ENCODE results near the gene HOXC5. TPM values are rescaled to one million over a fixed set of nuclear protein-coding genes. Genes with fewer than 3 reads are reported as not detected.

HOXC5 gene
- total RNA-seq, 1 donor: 1.8 TPM

DNA sequence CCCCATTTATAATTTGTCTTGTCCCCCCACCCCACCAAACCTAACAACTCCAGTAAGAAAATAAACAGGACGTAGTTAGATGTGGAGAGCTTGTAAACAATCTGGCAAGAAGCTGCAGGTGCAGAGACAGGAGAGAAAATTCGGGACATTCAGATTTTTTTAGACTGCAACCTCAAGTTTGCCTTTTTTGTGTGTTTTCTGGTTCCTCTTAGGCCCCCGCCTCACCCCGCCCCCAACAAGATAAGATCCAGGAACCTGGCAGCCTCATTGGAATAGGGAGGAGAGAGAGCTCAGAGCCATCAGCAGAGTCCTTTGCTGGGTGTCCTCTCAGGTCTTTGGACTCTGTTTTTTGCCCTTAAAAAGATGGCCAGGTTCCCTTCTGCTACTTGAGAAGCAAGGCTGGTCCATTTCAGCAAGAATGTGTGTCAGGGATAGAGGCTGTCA lies 45.0 kb upstream of the HOXC5 start:
- Histone ChIP-seq H3K79me2 (ENCODE audit: insufficient read depth, low read length) (peaks cover 79% of the 10 kb centered on the region), H3K9me3 (ENCODE audit: low read depth, low read length) (no peaks in the 10 kb centered on the region)

DNA sequence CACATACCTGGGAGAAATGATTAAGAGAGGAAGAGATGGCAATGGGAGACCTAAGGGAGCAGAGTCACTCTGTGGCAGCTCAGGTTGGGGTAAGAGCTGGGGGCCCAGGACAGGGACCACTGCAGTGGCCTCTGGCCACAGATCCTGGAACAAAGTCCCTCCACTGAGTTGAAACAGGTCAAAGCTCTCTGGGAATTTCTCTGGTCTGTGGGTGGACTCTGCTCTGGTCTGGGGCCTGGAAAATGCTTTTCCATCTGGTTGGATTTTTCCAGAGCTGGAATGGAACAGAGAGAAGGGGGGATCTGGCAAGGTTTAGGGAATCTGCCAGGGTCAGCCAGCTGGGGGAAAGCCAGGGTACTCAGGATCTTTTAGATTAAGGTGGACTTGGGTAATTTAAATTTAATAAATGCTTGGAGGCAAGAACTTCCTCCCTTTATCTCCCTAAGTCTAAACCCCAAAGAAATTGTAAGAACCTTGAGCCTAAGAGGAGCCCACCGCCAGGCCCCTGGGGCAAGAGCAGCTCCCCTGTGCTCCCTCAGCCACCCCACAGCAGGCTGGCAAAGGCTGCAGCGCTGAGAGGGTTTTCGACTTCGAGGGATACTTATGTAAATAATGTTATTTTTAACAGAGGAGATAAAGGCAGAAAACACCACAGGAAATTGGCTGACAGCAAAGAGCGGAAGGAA lies 44.2 kb upstream of the HOXC5 start:
- TF ChIP-seq CTCF (IDR thresholded peaks at IDR 0.05; ENCODE audit: extremely low read depth, low read depth, low read length): no peak
- no peaks in the 10 kb centered on the region for H3K27me3 ChIP-seq (ENCODE audit: insufficient read depth, low read length)
- H3K4me3 ChIP-seq (ENCODE audit: insufficient read depth, low read length): peak overlapping the region; percentile 68
- DNase-seq (ENCODE audit: insufficient read length, low spot score, missing footprints): no peak
- H3K36me3 ChIP-seq (ENCODE audit: insufficient read depth, low read length): no peaks in the 10 kb centered on the region
- H2AFZ ChIP-seq (ENCODE audit: low read length): no peak overlapping the region
- peaks cover 27% of the 10 kb centered on the region for H4K20me1 ChIP-seq (ENCODE audit: insufficient read depth, low read length)
- peak overlapping the region; percentile 99 for H3K4me2 ChIP-seq (ENCODE audit: insufficient read depth, low read length)
- peaks cover 54% of the 10 kb centered on the region for H3K4me1 ChIP-seq (ENCODE audit: insufficient read depth, low read length)
- peaks cover 87% of the 10 kb centered on the region for H3K79me2 ChIP-seq (ENCODE audit: insufficient read depth, low read length)
- H3K9me3 ChIP-seq (ENCODE audit: low read depth, low read length): no peaks in the 10 kb centered on the region
- H3K27ac ChIP-seq (ENCODE audit: low read depth, low read length): peak overlapping the region; percentile 20

More for the DNA sequence above, 45.0 kb upstream of the HOXC5 start:
- H3K27me3 ChIP-seq (ENCODE audit: insufficient read depth, low read length): no peaks in the 10 kb centered on the region
- peaks cover 54% of the 10 kb centered on the region for H3K4me1 ChIP-seq (ENCODE audit: insufficient read depth, low read length)
- TF ChIP-seq CTCF (IDR thresholded peaks at IDR 0.05; ENCODE audit: extremely low read depth, low read depth, low read length): no peak
- H3K4me2 ChIP-seq (ENCODE audit: insufficient read depth, low read length): peak overlapping the region; percentile 99
- no peak for DNase-seq (ENCODE audit: insufficient read length, low spot score, missing footprints)
- peak overlapping the region; percentile 23 for H3K4me3 ChIP-seq (ENCODE audit: insufficient read depth, low read length)
- H3K36me3 ChIP-seq (ENCODE audit: insufficient read depth, low read length): no peaks in the 10 kb centered on the region
- no peak overlapping the region for H2AFZ ChIP-seq (ENCODE audit: low read length)
- no peak overlapping the region for H3K27ac ChIP-seq (ENCODE audit: low read depth, low read length)
- peaks cover 22% of the 10 kb centered on the region for H4K20me1 ChIP-seq (ENCODE audit: insufficient read depth, low read length)

DNA sequence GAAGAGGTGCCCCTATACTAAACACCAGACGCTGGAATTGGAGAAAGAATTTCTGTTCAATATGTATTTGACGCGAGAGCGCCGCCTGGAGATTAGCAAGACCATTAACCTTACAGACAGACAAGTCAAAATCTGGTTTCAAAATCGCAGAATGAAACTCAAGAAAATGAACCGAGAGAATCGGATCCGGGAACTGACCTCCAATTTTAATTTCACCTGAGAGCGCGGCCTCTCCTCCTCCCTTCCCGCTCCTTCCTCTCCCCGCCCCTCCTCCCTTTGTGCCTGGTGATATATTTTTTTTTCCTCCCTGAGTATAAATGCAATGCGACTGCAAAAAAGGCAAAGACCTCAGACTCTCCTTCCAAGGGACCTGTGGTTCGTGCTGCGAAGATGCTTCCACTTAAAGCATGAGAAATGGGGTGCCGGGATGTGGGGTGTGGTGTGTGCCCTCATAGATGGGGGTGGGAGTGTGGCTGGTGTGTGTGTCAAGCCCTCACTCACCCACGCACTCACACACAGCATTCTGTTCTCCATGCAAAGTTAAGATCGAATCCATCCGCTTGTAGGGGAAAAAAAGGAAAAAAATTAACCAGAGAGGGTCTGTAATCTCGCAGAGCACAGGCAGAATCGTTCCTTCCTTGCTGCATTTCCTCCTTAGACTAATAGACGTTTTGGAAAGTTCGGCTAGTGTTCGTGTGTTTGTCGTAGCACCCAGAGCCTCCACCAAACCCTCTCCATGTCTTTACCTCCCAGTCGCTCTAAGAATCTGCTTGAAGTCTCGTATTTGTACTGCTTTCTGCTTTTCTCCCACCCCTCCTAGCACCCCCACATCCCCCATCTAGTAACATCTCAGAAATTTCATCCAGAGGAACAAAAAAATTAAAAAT lies 43.4 kb upstream of the HOXC5 start:
- TF ChIP-seq CTCF (IDR thresholded peaks at IDR 0.05; ENCODE audit: extremely low read depth, low read depth, low read length): peak; percentile 56
- Histone ChIP-seq H3K4me2 (ENCODE audit: insufficient read depth, low read length) (peak overlapping the region; percentile 99), H3K79me2 (ENCODE audit: insufficient read depth, low read length) (peaks cover 95% of the 10 kb centered on the region), H2AFZ (ENCODE audit: low read length) (peak overlapping the region; percentile 9), H3K4me3 (ENCODE audit: insufficient read depth, low read length) (peak overlapping the region; percentile 68), H4K20me1 (ENCODE audit: insufficient read depth, low read length) (peaks cover 27% of the 10 kb centered on the region), H3K27ac (ENCODE audit: low read depth, low read length) (peak overlapping the region; percentile 20), H3K36me3 (ENCODE audit: insufficient read depth, low read length) (no peaks in the 10 kb centered on the region), H3K4me1 (ENCODE audit: insufficient read depth, low read length) (peaks cover 58% of the 10 kb centered on the region), H3K27me3 (ENCODE audit: insufficient read depth, low read length) (no peaks in the 10 kb centered on the region), H3K9me3 (ENCODE audit: low read depth, low read length) (no peaks in the 10 kb centered on the region)
- peak; percentile 92 for DNase-seq (ENCODE audit: insufficient read length, low spot score, missing footprints)

Measured in osteoblast (primary cell).